SU-DHL-6 (cell line): Measurements from ENCODE around the gene TMEM271.

Experiments used
- CTCF ChIP-seq: fragments of 200-600 bp; sonication (generic); IDR thresholded peaks from one replicate; pipeline ENCODE4 v1.5.1; 2017; ENCODE audit warnings: antibody characterized with exemption, mild to moderate bottlenecking, low read length, moderate library complexity; ENCODE audit not compliant: insufficient read depth, poor library complexity, severe bottlenecking
- EZH2phosphoT487 ChIP-seq: fragments of 200-600 bp; sonication (generic), shearing (Covaris generic); conservative IDR thresholded peaks from 2 replicates; pipeline ENCODE4 v1.6.1; 2018; ENCODE audit warnings: mild to moderate bottlenecking, antibody characterized with exemption, low read length, moderate library complexity, mixed read lengths

- TF ChIP-seq CTCF (no peak), EZH2phosphoT487 (no peak)
Observed at GRCh38 chr4:530017-530781, 45.9 kb downstream of the TMEM271 start.
